ENCODE measurements around the gene METAP2. TPM values are rescaled to one million over a fixed set of nuclear protein-coding genes. Genes with fewer than 3 reads are reported as not detected.

The METAP2 gene
- total RNA-seq, 1 experiment from 2014 or later: 112 TPM

DNA sequence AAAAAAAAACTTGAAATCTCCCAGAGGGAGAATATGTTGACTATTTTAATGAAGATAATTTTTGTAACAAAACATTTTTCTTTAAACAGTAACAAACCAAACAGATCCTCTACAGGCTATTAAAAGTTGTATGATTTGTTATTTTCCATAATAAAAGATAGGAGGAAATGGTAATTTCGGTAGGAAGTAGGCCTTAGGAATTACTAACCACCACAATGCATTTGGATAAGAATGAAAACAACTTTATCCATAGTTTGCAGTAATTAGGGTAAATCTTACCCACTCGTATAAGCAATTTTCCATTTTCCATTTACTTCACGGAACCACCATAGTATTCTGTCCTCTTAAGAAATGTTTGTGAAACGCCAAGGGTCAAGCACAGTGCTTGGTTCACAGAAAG, 71.4 kb downstream of the METAP2 start:
- POLR2A ChIA-PET: no interaction called here
- Mint-ChIP-seq H3K36me3 (peaks cover 13% of the 10 kb centered on the region), H3K27ac (peak overlapping the region; percentile 91), H3K4me1 (peaks cover 49% of the 10 kb centered on the region), H3K9me3 (0 out of 2 replicates have a peak, but pooled peaks cover 4% of the 10 kb centered on the region), H3K27me3 (ENCODE audit: low read depth) (no peaks in the 10 kb centered on the region), H3K4me3 (peak overlapping the region; percentile 91)
- no peak for DNase-seq (ENCODE audit: low spot score)
- no peak for ATAC-seq
- CTCF ChIA-PET: interaction anchor here (1.0 kb wide), 1 partner anchor 30 kb away, joined by 4 read pairs; no protein-coding TSS in a partner anchor
- TF ChIP-seq MYBL2 (CRISPR knock-in tag; IDR thresholded peaks at IDR 0.05) (no peak), NFATC4 (CRISPR knock-in tag; IDR thresholded peaks at IDR 0.05) (no peak), HMGA2 (CRISPR knock-in tag; IDR thresholded peaks at IDR 0.05) (no peak), NR3C1 (CRISPR knock-in tag; conservative IDR thresholded peaks at IDR 0.05; ENCODE audit: low read depth) (no peak), GABPB1 (CRISPR knock-in tag; IDR thresholded peaks at IDR 0.05) (no peak), ZBTB21 (CRISPR knock-in tag; IDR thresholded peaks at IDR 0.05; ENCODE audit: borderline replicate concordance) (no peak), JAZF1 (CRISPR knock-in tag; IDR thresholded peaks at IDR 0.05) (no peak), MXD4 (CRISPR knock-in tag; IDR thresholded peaks at IDR 0.05; ENCODE audit: borderline replicate concordance) (no peak), CREM (CRISPR knock-in tag; IDR thresholded peaks at IDR 0.05) (no peak), ZNF396 (CRISPR knock-in tag; IDR thresholded peaks at IDR 0.05; ENCODE audit: borderline replicate concordance) (no peak), NR1H2 (CRISPR knock-in tag; IDR thresholded peaks at IDR 0.05) (no peak), ZNF416 (CRISPR knock-in tag; IDR thresholded peaks at IDR 0.05) (no peak), NR2C2 (CRISPR knock-in tag; IDR thresholded peaks at IDR 0.05) (no peak), ZNF317 (CRISPR knock-in tag; IDR thresholded peaks at IDR 0.05; ENCODE audit: borderline replicate concordance, low read depth) (no peak), ZNF138 (CRISPR knock-in tag; conservative IDR thresholded peaks at IDR 0.05) (no peak)
- TF ChIP-seq, protein P1, sequence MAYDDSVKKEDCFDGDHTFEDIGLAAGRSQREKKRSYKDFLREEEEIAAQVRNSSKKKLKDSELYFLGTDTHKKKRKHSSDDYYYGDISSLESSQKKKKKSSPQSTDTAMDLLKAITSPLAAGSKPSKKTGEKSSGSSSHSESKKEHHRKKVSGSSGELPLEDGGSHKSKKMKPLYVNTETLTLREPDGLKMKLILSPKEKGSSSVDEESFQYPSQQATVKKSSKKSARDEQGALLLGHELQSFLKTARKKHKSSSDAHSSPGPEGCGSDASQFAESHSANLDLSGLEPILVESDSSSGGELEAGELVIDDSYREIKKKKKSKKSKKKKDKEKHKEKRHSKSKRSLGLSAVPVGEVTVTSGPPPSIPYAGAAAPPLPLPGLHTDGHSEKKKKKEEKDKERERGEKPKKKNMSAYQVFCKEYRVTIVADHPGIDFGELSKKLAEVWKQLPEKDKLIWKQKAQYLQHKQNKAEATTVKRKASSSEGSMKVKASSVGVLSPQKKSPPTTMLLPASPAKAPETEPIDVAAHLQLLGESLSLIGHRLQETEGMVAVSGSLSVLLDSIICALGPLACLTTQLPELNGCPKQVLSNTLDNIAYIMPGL (CRISPR knock-in tag; IDR thresholded peaks at IDR 0.05): no peak
- TF ChIP-seq, protein P2, sequence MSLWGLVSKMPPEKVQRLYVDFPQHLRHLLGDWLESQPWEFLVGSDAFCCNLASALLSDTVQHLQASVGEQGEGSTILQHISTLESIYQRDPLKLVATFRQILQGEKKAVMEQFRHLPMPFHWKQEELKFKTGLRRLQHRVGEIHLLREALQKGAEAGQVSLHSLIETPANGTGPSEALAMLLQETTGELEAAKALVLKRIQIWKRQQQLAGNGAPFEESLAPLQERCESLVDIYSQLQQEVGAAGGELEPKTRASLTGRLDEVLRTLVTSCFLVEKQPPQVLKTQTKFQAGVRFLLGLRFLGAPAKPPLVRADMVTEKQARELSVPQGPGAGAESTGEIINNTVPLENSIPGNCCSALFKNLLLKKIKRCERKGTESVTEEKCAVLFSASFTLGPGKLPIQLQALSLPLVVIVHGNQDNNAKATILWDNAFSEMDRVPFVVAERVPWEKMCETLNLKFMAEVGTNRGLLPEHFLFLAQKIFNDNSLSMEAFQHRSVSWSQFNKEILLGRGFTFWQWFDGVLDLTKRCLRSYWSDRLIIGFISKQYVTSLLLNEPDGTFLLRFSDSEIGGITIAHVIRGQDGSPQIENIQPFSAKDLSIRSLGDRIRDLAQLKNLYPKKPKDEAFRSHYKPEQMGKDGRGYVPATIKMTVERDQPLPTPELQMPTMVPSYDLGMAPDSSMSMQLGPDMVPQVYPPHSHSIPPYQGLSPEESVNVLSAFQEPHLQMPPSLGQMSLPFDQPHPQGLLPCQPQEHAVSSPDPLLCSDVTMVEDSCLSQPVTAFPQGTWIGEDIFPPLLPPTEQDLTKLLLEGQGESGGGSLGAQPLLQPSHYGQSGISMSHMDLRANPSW (CRISPR knock-in tag; conservative IDR thresholded peaks at IDR 0.05; ENCODE audit: low read depth): no peak
- TF ChIP-seq, protein P3, sequence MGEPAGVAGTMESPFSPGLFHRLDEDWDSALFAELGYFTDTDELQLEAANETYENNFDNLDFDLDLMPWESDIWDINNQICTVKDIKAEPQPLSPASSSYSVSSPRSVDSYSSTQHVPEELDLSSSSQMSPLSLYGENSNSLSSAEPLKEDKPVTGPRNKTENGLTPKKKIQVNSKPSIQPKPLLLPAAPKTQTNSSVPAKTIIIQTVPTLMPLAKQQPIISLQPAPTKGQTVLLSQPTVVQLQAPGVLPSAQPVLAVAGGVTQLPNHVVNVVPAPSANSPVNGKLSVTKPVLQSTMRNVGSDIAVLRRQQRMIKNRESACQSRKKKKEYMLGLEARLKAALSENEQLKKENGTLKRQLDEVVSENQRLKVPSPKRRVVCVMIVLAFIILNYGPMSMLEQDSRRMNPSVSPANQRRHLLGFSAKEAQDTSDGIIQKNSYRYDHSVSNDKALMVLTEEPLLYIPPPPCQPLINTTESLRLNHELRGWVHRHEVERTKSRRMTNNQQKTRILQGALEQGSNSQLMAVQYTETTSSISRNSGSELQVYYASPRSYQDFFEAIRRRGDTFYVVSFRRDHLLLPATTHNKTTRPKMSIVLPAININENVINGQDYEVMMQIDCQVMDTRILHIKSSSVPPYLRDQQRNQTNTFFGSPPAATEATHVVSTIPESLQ (CRISPR knock-in tag; IDR thresholded peaks at IDR 0.05): no peak
- TF ChIP-seq, protein P4, sequence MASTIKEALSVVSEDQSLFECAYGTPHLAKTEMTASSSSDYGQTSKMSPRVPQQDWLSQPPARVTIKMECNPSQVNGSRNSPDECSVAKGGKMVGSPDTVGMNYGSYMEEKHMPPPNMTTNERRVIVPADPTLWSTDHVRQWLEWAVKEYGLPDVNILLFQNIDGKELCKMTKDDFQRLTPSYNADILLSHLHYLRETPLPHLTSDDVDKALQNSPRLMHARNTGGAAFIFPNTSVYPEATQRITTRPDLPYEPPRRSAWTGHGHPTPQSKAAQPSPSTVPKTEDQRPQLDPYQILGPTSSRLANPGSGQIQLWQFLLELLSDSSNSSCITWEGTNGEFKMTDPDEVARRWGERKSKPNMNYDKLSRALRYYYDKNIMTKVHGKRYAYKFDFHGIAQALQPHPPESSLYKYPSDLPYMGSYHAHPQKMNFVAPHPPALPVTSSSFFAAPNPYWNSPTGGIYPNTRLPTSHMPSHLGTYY (CRISPR knock-in tag; IDR thresholded peaks at IDR 0.05): no peak

Data from WTC11 (cell line).